ENCODE measurements around the gene FLAD1. TPM values are rescaled to one million over a fixed set of nuclear protein-coding genes. Genes with fewer than 3 reads are reported as not detected.

FLAD1 gene
- total and polyA plus RNA-seq, 2 of the 8 experiments (the other 6 are each of a cell fraction or from before 2014, with no cell fraction given), result 104 to 143 TPM

GRCh38 chr1:154944401-154945159, 38.6 kb upstream of the FLAD1 start (continued):
- no peak for TF ChIP-seq CHD7 (IDR thresholded peaks at IDR 0.05; ENCODE audit: insufficient replicate concordance, low read length)
- no peak for TF ChIP-seq ATF2 (IDR thresholded peaks at IDR 0.05; ENCODE audit: low read length)
- no peak for TF ChIP-seq ASH2L (IDR thresholded peaks at IDR 0.05; ENCODE audit: low read length)
- no peak for TF ChIP-seq HDAC2 (IDR thresholded peaks at IDR 0.05; ENCODE audit: borderline replicate concordance in 1 of 2, low read depth in 2 of 2, low read length in 2 of 2)
- no peak for TF ChIP-seq MAFK (IDR thresholded peaks at IDR 0.05; ENCODE audit: low read depth, low read length)
- TF ChIP-seq SIN3A (conservative IDR thresholded peaks at IDR 0.05 in 1 of 2, IDR thresholded peaks at IDR 0.05 in 1 of 2; ENCODE audit: low read depth in 1 of 2, low read length in 2 of 2), result no peak

Data from H1 (cell line).